Mesodermal cell (in vitro differentiated cells): Measurements from ENCODE around the gene CAPN9.
"Not testable (repeated sequence)": the region's sequence is repeated elsewhere in the genome, so short reads cannot be mapped to it uniquely, and the experiment has no call there.

Source experiments
- H3K27ac ChIP-seq: 2 replicates; pipeline ENCODE4 v1.7.0; 2013; ENCODE audit warnings: mild to moderate bottlenecking, low read depth, low read length, moderate library complexity; ENCODE audit not compliant: severe bottlenecking
- H3K36me3 ChIP-seq: 2 replicates; pipeline ENCODE4 v1.7.1; 2013; ENCODE audit warnings: mild to moderate bottlenecking, low read length, moderate library complexity; ENCODE audit not compliant: control insufficient read depth, insufficient read depth
- H3K4me1 ChIP-seq: one replicate; pipeline ENCODE4 v1.7.1; 2013; ENCODE audit warnings: mild to moderate bottlenecking, low read length; ENCODE audit not compliant: insufficient read depth, control insufficient read depth, poor library complexity, severe bottlenecking
- H3K4me3 ChIP-seq: 2 replicates; pipeline ENCODE4 v1.7.0; 2013; ENCODE audit warnings: low read length, control low read depth, mild to moderate bottlenecking; ENCODE audit not compliant: insufficient read depth, poor library complexity, severe bottlenecking; ENCODE audit errors: extremely low read depth
- H3K9me3 ChIP-seq: 2 replicates; pipeline ENCODE4 v1.7.1; 2013; ENCODE audit warnings: mild to moderate bottlenecking, low read length, moderate library complexity; ENCODE audit not compliant: control insufficient read depth
- WGBS, 2 experiments: methylation state at CpG; one replicate each; pipeline ENCODE4 v1.1.5; 2013; ENCODE audit warnings: missing lambda C conversion rate in 2 of 2; ENCODE audit not compliant: insufficient coverage in 2 of 2; 5-methylcytosine and 5-hydroxymethylcytosine counted together

Gene CAPN9

DNA sequence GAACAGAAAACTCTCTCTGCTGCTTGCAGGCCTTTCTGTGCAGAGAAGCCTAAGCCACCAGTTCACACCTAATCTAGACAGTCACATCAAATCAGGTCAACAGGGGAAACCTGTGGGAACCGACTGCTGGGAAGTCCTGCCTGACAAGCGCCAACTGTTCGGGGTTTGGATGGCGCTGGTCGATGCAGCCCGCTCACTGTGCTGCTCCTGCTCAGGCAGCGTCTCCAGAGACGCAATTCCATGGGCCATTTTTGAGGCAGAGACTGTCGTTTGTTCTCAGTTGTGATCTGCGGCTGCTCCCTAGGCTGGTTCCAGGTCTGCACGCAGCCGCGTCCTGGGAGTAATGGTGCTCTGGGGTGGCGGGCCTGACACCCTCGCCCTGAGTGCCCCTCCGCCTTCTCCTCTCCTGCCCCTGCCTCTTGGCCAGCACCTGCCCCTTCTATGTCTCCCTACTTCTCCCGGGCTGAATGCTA is 34.7 kb upstream of the CAPN9 start:
- H3K9me3 ChIP-seq: no peaks in the 10 kb centered on the region
- H3K4me1 ChIP-seq: peaks cover 9% of the 10 kb centered on the region
- WGBS, 2 experiments: 87 to 90% methylated on average over 11 to 17 of the region's 17 CpGs
- H3K4me3 ChIP-seq: no peak overlapping the region
- H3K36me3 ChIP-seq: no peaks in the 10 kb centered on the region
- no peak overlapping the region for H3K27ac ChIP-seq

DNA sequence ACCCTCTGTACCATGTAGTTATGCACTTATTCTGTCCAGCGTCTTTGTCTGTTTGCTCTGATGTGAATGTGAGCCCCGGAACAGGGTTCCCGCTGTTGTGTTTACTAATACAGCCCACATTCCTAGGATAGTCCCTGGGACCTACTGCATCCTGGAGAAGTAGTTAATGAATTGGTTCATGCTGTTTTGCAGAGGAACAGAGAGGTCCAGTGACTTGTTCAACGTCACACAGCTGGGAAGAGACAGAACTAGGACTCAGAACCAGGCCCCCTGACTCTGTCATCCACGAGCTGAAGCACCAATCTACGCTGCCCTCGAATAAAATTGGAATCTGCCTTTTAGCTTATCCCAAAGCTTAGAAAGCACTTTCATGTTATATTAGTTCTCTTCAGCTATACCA is 34.0 kb upstream of the CAPN9 start:
- H3K36me3 ChIP-seq: no peaks in the 10 kb centered on the region
- 80 to 86% methylated on average over 5 to 7 of the region's 7 CpGs for WGBS, 2 experiments
- H3K4me3 ChIP-seq: no peak overlapping the region
- peaks cover 9% of the 10 kb centered on the region for H3K4me1 ChIP-seq
- no peaks in the 10 kb centered on the region for H3K9me3 ChIP-seq
- H3K27ac ChIP-seq: no peak overlapping the region

DNA sequence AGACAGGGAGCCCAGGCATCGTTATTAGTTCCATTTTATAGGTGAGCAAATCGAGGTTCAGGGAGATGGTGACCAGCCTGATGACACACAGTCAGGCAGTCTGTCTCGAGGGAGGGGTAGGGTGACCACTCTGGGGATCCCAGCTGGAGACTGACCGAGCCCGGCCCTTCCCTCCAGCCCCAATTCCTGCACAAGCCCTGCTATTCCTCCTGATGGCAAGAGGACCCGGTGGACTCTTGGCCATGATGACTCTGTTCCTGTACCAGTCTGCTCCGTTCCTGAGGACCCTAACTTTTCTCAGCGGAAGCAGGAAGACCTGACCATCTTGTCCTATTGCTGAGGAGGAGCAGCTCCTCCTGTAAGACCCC is 33.7 kb upstream of the CAPN9 start:
- no peak overlapping the region for H3K4me3 ChIP-seq
- no peak overlapping the region for H3K27ac ChIP-seq
- no peaks in the 10 kb centered on the region for H3K36me3 ChIP-seq
- H3K9me3 ChIP-seq: no peaks in the 10 kb centered on the region
- peaks cover 9% of the 10 kb centered on the region for H3K4me1 ChIP-seq
- WGBS, 2 experiments: 91 to 92% methylated on average over 7 of the region's 8 CpGs

DNA sequence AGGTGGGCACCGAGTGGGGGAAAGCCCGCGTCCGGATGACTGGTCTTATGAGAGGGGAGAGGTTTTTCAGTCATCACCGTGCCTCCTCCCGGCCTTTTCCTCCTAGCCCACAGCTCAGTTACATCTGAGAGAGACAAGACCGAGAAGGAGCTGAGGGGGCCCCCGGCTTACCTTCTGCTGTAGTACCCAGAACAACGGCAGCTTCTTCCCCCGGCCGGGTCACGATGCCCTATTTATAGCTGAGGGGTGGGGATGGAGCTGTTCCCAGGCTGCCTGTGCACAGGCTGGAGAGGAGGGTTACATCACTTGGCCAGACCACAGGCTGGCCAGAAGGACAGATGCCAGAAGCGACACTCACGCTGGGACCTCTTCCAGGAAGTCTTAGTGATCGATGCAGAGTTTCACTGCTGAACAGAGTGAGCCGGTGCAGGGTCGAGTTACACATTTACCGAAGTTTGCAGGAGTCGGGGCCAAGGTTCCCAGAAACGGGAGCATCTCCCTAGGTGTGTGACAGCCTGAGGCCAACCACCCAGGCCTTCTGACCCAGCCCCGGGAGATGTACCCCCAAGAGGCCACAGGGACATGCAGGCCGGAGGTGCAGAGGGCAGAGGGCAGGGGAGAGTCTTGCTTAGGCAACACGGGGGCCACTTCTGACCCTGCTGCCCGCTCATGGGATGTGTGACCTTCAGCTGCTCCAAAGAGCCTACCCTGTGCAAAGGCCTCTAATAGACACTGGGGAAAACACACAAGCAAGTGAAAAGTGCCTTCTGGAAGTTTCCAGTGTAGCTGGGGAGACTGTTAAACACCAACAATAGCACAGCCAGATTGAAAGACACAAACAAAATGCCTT is 33.0 kb upstream of the CAPN9 start, which contains the start of gene AGT:
Gene AGT, minus strand, starts transcription at position 208 of the 850 bp plus-strand sequence. CDS start 3,299 bp downstream, outside the sequence.
- Histone ChIP-seq H3K9me3 (no peaks in the 10 kb centered on the region), H3K27ac (no peak within 1 kb of the TSS), H3K4me1 (peaks cover 9% of the 10 kb centered on the region), H3K36me3 (no peaks in the 10 kb centered on the region), H3K4me3 (no peak within 1 kb of the TSS)
- WGBS, 2 experiments: 69 to 75% methylated on average over 11 to 17 of the region's 24 CpGs

DNA sequence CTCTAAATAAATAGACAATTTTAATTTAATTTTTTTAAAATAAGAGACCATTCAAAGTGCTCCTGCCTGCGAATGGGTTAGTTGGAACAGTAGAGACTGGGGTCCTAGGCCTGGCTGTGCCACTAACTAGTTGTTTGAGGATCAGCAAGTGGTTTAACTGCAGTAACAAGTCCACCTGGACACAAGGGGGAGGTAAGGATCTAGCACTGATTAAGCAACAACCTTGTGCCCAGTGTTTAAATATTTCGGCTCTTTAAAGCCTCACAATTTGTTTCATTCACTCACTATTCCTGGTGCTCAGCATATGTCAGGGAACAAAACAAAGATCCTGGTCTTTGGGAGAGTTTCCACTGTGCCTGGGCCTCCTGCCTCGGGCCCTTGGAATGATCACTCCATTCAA is 31.7 kb upstream of the CAPN9 start:
- 78 to 100% methylated on average over 1 to 2 of the region's 3 CpGs for WGBS, 2 experiments
- Histone ChIP-seq H3K36me3 (no peaks in the 10 kb centered on the region), H3K27ac (no peak overlapping the region), H3K4me3 (no peak overlapping the region), H3K9me3 (no peaks in the 10 kb centered on the region), H3K4me1 (peaks cover 9% of the 10 kb centered on the region)

DNA sequence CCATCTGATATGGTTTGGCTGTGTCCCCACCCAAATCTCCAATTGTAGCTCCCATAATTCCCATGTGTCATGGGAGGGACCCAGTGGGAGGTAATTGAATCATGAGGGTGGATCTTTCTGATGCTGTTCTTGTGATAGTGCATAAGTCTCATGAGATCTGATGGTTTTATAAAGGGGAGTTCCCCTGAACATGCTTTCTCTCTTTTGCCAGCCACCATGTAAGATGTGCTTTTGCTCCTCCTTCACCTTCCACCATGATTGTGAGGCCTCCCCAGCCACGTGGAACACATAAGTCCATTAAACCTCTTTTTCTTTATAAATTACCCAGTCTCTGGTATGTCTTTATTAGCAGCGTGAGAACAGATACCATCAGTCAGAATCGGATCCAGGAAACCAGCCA is 30.7 kb upstream of the CAPN9 start:
- H3K27ac ChIP-seq, H3K36me3 ChIP-seq, H3K9me3 ChIP-seq, H3K4me1 ChIP-seq, H3K4me3 ChIP-seq: not testable (repeated sequence)
- WGBS, 2 experiments: 65 to 72% methylated on average over 2 of the region's 3 CpGs

DNA sequence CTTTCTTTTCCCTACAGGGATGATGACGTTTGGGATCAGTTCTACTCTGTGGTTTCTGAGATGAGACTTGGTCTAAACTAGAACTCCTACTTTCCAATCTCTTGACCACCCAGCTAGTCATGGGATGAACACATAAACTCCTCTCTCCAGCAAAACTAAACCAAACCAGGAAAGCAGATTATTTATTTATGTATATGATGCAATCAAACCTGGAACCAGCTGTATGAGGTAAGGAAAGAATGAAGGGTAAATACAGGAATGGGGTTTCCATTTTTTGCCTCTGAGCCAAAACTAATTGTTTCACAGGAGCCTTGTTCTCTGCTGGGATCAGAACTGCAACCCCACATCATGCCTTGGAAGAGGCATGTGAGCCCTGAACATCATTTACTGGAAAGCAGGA is 29.9 kb upstream of the CAPN9 start:
- Histone ChIP-seq H3K27ac (no peak overlapping the region), H3K36me3 (no peaks in the 10 kb centered on the region), H3K9me3 (peaks cover 3% of the 10 kb centered on the region), H3K4me3 (no peak overlapping the region), H3K4me1 (peaks cover 9% of the 10 kb centered on the region)
- no CpG with 5 or more reads among the region's 1 CpG for WGBS, 2 experiments

DNA sequence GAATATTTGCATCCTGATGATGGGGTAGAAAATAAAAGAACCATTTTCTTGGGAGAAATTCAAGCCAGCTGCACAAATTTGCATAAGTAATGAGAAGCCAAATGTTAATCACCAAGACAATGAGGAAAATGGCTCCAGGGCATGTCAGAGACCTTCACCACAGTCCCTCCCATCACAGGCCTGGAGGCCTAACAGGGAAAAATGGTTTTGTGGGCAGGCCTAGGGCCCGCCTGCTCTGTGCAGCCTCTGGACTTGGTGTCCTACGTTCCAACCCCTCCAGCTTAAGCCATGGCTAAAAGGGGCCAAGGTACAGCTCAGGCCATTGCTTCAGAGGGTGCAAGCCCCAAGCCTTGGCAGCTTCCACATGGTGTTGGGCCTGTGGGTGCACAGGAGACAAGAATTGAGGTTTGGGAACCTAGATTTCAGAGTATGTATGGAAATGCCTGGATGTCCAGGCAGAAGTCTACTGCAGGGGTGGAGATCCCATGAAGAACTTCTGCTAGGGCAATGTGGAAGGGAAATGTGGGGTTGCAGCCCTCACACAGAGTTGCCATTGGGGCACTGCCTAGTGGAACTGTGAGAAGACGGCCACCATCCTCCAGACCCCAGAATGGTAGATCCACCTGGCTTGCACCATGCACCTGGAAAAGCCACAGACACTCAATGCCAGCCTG is 25.2 kb upstream of the CAPN9 start:
- not testable (repeated sequence) for H3K36me3 ChIP-seq, H3K4me1 ChIP-seq, H3K9me3 ChIP-seq, H3K4me3 ChIP-seq, H3K27ac ChIP-seq
- WGBS, 2 experiments: 74 to 93% methylated on average over 2 to 3 of the region's 3 CpGs

DNA sequence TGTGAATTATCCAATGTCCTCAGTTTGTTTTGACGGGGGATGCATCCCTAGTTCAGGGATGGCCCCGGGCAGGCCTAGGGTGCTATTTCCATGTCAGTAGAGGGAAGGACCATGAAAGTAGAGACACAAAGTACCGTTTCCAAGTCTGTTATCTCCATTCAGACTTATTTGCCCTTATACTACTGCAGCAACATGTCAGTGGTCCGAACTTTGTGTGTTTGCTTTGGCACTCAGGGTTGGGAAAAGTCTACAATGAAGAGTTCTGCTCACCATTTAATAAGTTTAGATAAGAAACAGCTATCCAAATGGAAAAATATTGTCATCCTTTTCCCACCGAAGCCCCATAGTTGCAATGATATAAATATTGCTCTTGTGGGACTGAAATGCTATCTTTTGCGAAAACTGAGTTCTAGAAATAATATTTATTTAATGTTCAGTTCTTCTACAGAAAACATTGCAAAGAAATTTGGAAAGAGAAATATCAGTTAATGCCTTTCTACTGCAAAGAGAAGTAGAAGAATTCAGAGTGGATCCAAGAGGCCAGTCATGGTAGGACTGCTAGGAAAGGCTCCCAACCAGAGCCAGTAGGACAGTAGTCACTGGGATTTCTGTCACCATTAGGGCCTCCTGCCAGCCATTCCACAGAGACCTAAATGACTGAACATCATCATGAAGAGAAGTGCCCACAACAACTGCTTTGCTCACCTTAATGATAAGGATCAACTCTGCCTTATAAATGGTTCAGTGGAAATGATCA is 21.8 kb upstream of the CAPN9 start:
- no peaks in the 10 kb centered on the region for H3K36me3 ChIP-seq
- H3K27ac ChIP-seq: no peak overlapping the region
- H3K4me3 ChIP-seq: no peak overlapping the region
- peaks cover 3% of the 10 kb centered on the region for H3K9me3 ChIP-seq
- WGBS, 2 experiments: 65 to 100% methylated on average over 1 to 3 of the region's 6 CpGs
- H3K4me1 ChIP-seq: no peaks in the 10 kb centered on the region

DNA sequence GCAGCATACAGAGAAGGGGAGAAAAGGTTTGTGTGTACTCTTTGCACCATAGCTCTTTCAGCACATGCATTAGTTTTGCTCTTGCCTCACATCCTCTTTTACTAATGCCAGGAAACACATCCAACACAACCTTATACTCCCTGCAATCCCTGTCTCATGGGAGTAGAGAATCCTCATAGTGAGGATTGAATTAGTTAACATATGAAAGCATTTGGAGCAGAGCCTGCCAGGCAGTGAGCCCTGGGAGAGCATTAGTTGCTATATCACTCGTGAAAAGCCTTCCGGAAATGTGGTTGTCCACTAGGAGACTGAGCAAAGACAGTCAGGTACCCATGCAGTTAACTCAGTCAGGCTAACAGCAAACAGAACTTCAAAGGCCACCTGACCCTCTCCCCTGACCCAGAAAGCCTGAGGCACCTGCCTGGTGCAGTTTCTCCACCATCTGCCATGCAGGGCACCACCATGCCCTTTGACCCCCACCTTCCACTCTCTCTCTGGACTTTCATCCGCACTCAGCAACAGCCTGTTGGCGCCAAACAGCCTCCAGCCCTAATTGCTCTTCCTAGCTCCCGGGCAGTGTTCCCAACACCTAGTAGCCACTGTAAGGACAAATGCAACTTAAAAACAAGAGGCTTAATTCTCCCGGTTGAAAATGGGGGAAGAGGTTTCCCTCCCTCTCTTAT is 18.3 kb upstream of the CAPN9 start:
- Histone ChIP-seq H3K9me3 (no peaks in the 10 kb centered on the region), H3K36me3 (no peaks in the 10 kb centered on the region), H3K4me3 (no peak overlapping the region), H3K4me1 (no peaks in the 10 kb centered on the region), H3K27ac (no peak overlapping the region)
- WGBS, 2 experiments: 27 to 50% methylated on average over 2 to 5 of the region's 6 CpGs
